Mammary epithelial cell (primary cell): ENCODE measurements around the gene TMEM150B.

Source experiments
- EZH2 ChIP-seq: IDR thresholded peaks from 2 replicates; pipeline ENCODE4 v1.6.1; 2012; ENCODE audit warnings: low read length, inconsistent platforms, borderline replicate concordance
- TF ChIP-seq, protein P1 (sequence below), 2 donors: IDR thresholded peaks in 1 of 2; conservative IDR thresholded peaks in 1 of 2; 2 replicates each; pipeline ENCODE4 v1.5.1; 2011 to 2012; ENCODE audit warnings: inconsistent platforms in 2 of 2, low read length in 2 of 2, mild to moderate bottlenecking in 2 of 2, control low read depth in 1 of 2, low read depth in 1 of 2; ENCODE audit not compliant: insufficient read depth in 1 of 2; ENCODE audit errors: extremely low read depth in 1 of 2

DNA sequence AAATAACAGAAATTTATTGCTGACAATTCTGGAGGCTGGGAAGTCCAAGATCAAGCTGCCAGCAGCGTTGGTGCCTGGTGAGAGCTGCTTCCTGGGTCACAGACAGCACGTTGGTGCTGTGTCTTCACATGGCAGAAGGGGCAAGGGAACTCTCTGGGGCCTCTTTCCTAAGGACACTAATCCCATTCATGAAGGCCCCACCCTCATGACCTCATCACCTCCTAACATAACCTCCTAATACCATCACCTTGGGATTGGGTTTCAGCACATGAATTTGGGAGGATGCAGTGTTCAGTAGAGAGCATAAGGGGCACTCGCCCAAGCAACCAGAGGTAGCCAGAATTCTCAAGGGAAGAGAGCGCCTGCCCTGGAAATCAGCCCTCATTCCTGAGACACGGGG is 15.7 kb downstream of the TMEM150B start:
- TF ChIP-seq, protein P1, sequence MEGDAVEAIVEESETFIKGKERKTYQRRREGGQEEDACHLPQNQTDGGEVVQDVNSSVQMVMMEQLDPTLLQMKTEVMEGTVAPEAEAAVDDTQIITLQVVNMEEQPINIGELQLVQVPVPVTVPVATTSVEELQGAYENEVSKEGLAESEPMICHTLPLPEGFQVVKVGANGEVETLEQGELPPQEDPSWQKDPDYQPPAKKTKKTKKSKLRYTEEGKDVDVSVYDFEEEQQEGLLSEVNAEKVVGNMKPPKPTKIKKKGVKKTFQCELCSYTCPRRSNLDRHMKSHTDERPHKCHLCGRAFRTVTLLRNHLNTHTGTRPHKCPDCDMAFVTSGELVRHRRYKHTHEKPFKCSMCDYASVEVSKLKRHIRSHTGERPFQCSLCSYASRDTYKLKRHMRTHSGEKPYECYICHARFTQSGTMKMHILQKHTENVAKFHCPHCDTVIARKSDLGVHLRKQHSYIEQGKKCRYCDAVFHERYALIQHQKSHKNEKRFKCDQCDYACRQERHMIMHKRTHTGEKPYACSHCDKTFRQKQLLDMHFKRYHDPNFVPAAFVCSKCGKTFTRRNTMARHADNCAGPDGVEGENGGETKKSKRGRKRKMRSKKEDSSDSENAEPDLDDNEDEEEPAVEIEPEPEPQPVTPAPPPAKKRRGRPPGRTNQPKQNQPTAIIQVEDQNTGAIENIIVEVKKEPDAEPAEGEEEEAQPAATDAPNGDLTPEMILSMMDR (conservative IDR thresholded peaks at IDR 0.05 in 1 of 2, IDR thresholded peaks at IDR 0.05 in 1 of 2; ENCODE audit: extremely low read depth in 1 of 2, insufficient read depth in 1 of 2, low read depth in 1 of 2, low read length in 2 of 2), result no peak
- no peak for TF ChIP-seq EZH2
